Prostate gland (tissue), 2 donors: ENCODE measurements around the gene SELENOT. TPM values are rescaled to one million over a fixed set of nuclear protein-coding genes. Genes with fewer than 3 reads are reported as not detected.

ENCODE experiments used
- DNase-seq: peaks from one replicate; pipeline ENCODE4 v3.0.0-alpha.2; 2019; ENCODE audit warnings: low spot score
- H3K27ac ChIP-seq, 2 donors: fragments of 200-600 bp; sonication (generic); 2 replicates each; pipeline ENCODE4 v1.5.1; 2017 to 2019
- H3K27me3 ChIP-seq: fragments of 200-600 bp; sonication (generic); replicated peaks from 2 replicates; pipeline ENCODE4 v1.5.1; 2019; ENCODE audit not compliant: insufficient read depth
- H3K36me3 ChIP-seq, 2 donors: fragments of 200-600 bp; sonication (generic); 1 replicate in 1 of 2; 2 replicates in 1 of 2; pipeline versions ENCODE4 v1.5.1 to v1.8.1; 2017 to 2019
- H3K4me1 ChIP-seq: fragments of 200-600 bp; sonication (generic); replicated peaks from 2 replicates; pipeline ENCODE4 v1.5.1; 2019
- H3K4me3 ChIP-seq, 2 donors: fragments of 200-600 bp; sonication (generic); 2 replicates each; pipeline ENCODE4 v1.5.1; 2017 to 2019
- H3K9me3 ChIP-seq: fragments of 200-600 bp; sonication (generic); 2 replicates; pipeline ENCODE4 v1.5.1; 2017
- POLR2A ChIP-seq: fragments of 450-650 bp; IDR thresholded peaks from one replicate; pipeline ENCODE4 v1.6.1; 2016; ENCODE audit warnings: antibody characterized with exemption, mild to moderate bottlenecking
- POLR2AphosphoS5 ChIP-seq: sonication (generic); formaldehyde crosslinking; IDR thresholded peaks from one replicate; pipeline ENCODE4 v1.6.1; 2017; ENCODE audit warnings: antibody characterized with exemption
- WGBS: methylation state at CpG from one replicate; pipeline ENCODE4 v1.1.5; 2018; 5-methylcytosine and 5-hydroxymethylcytosine counted together
- intact Hi-C: fragments of 100-400 bp; cut with DNase I; formaldehyde crosslinking; loops from one replicate; pipeline ENCODE4 v1.14.2; 2022
- total RNA-seq, 2 donors: library from RNA; depleted of rRNA; stranded (reverse); fragments of >200 nt; gene quantifications; one replicate each; pipeline ENCODE4 v1.1.0, GENCODE V29; 2016
- TF ChIP-seq, protein P1 (sequence below), 4 experiments: fragments of 200-600 bp in 2 of 4; fragments of 450-650 bp in 2 of 4; sonication (generic) in 2 of 4; IDR thresholded peaks; 1 replicate in 3 of 4; 2 replicates in 1 of 4; pipeline ENCODE4 v1.5.1; 2016 to 2019; ENCODE audit warnings: antibody characterized with exemption in 4 of 4, mild to moderate bottlenecking in 2 of 4, moderate library complexity in 2 of 4

The SELENOT gene
- total RNA-seq, 2 donors from 2014 or later: 123 to 126 TPM

DNA sequence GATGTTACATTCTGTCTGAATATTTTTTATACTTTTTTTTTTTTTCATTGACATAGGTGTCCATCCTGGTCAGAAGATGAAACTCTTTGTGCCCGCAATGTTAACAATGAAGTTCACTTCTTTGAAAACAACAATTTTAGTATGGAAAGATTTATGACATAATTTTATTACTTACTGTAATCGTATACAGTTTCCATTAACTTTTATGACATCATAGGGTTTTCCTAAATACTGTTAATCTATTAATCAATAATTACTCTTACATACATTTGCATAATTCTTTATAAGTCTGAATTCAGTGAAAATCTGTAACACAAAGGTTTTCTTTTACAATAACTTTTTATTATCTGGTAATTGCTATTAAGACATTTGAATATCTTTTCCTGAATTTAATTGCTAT lies 38.9 kb upstream of the SELENOT start:
- H3K36me3 ChIP-seq: no peaks in the 10 kb centered on the region
- 66% methylated on average over 2 of the region's 2 CpGs for WGBS
- H3K9me3 ChIP-seq: no peaks in the 10 kb centered on the region
- no peak overlapping the region for H3K4me3 ChIP-seq
- H3K27me3 ChIP-seq: no peaks in the 10 kb centered on the region
- DNase-seq: no peak
- H3K4me1 ChIP-seq: no peaks in the 10 kb centered on the region
- intact Hi-C loops: no loop called here
- no peak overlapping the region for H3K27ac ChIP-seq
- TF ChIP-seq POLR2AphosphoS5: no peak
- TF ChIP-seq, protein P1, sequence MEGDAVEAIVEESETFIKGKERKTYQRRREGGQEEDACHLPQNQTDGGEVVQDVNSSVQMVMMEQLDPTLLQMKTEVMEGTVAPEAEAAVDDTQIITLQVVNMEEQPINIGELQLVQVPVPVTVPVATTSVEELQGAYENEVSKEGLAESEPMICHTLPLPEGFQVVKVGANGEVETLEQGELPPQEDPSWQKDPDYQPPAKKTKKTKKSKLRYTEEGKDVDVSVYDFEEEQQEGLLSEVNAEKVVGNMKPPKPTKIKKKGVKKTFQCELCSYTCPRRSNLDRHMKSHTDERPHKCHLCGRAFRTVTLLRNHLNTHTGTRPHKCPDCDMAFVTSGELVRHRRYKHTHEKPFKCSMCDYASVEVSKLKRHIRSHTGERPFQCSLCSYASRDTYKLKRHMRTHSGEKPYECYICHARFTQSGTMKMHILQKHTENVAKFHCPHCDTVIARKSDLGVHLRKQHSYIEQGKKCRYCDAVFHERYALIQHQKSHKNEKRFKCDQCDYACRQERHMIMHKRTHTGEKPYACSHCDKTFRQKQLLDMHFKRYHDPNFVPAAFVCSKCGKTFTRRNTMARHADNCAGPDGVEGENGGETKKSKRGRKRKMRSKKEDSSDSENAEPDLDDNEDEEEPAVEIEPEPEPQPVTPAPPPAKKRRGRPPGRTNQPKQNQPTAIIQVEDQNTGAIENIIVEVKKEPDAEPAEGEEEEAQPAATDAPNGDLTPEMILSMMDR (IDR thresholded peaks at IDR 0.05): no peak
- no peak for TF ChIP-seq POLR2A

GRCh38 chr3:150567328-150567727 lies 35.8 kb upstream of the SELENOT start:
- no peaks in the 10 kb centered on the region for H3K36me3 ChIP-seq
- TF ChIP-seq, protein P1 (IDR thresholded peaks at IDR 0.05): no peak
- TF ChIP-seq POLR2A: no peak
- no peak for TF ChIP-seq POLR2AphosphoS5
- intact Hi-C loops: no loop called here
- H3K4me1 ChIP-seq: no peaks in the 10 kb centered on the region
- DNase-seq: no peak
- WGBS: 97% methylated on average over 1 of the region's 1 CpG
- H3K27ac ChIP-seq: no peak overlapping the region
- no peak overlapping the region for H3K4me3 ChIP-seq
- no peaks in the 10 kb centered on the region for H3K27me3 ChIP-seq
- H3K9me3 ChIP-seq: no peaks in the 10 kb centered on the region

- no peak overlapping the region for H3K27ac ChIP-seq
- H3K4me3 ChIP-seq: no peak overlapping the region
- 86% methylated on average over 1 of the region's 1 CpG for WGBS
- intact Hi-C loops: no loop called here
- no peaks in the 10 kb centered on the region for H3K27me3 ChIP-seq
- H3K36me3 ChIP-seq: peaks cover 0 to 13% of the 10 kb centered on the region in 2 donors
- TF ChIP-seq POLR2AphosphoS5 (no peak), POLR2A (no peak)
- TF ChIP-seq, protein P1 (IDR thresholded peaks at IDR 0.05): no peak
- H3K9me3 ChIP-seq: no peaks in the 10 kb centered on the region
- no peak for DNase-seq
- no peaks in the 10 kb centered on the region for H3K4me1 ChIP-seq
Measured at GRCh38 chr3:150577855-150578254, 25.3 kb upstream of the SELENOT start.

GRCh38 chr3:150581174-150581573 lies 21.9 kb upstream of the SELENOT start:
- Histone ChIP-seq H3K4me1 (no peaks in the 10 kb centered on the region), H3K9me3 (no peaks in the 10 kb centered on the region), H3K4me3 (no peak overlapping the region), H3K27me3 (no peaks in the 10 kb centered on the region), H3K27ac (no peak overlapping the region), H3K36me3 (peaks cover 0 to 16% of the 10 kb centered on the region in 2 donors)
- no peak for DNase-seq
- TF ChIP-seq, protein P1 (IDR thresholded peaks at IDR 0.05): no peak
- TF ChIP-seq POLR2AphosphoS5: no peak
- intact Hi-C loops: no loop called here

DNA sequence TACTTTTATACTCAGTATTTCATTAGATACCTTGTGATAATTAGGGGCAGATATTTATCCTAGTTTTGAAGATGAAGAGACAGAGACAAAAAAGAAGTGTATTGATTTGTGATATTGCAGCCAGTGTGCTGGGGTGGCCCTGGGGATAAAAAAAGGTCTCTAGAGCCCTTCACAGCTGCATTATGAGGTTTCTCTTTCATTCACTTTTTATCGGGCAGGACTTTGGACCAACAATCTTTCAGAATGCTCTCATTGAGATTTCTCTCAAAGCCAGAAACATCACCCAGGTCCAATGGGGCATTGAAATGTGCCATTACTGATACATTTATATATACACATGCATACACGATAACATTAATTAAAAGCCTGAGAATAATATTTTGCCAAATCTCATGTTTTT lies 20.5 kb upstream of the SELENOT start:
- TF ChIP-seq POLR2AphosphoS5: no peak
- WGBS: 85% methylated on average over 2 of the region's 2 CpGs
- intact Hi-C loops: no loop called here
- Histone ChIP-seq H3K27ac (no peak overlapping the region), H3K9me3 (no peaks in the 10 kb centered on the region), H3K4me1 (no peaks in the 10 kb centered on the region), H3K36me3 (peaks cover 0 to 16% of the 10 kb centered on the region in 2 donors), H3K27me3 (no peaks in the 10 kb centered on the region), H3K4me3 (no peak overlapping the region)
- no peak for DNase-seq
